Lower leg skin (tissue), 3 donors: ENCODE data around the gene SLC8A1.

Source experiments
- CTCF ChIP-seq, 3 donors: fragments of 450-650 bp; IDR thresholded peaks; one replicate each; pipeline ENCODE4 v1.5.1; 2016; ENCODE audit warnings: antibody characterized with exemption in 3 of 3, mild to moderate bottlenecking in 3 of 3, moderate library complexity in 2 of 3
- POLR2A ChIP-seq, 2 donors: fragments of 450-650 bp; IDR thresholded peaks; one replicate each; pipeline ENCODE4 v1.6.1; 2016 to 2017; ENCODE audit warnings: antibody characterized with exemption in 2 of 2, mild to moderate bottlenecking in 1 of 2, moderate library complexity in 1 of 2

GRCh38 chr2:40373111-40373510 is 78.8 kb downstream of the SLC8A1 start:
- TF ChIP-seq CTCF (IDR thresholded peaks at IDR 0.05) (no peak), POLR2A (IDR thresholded peaks at IDR 0.05) (no peak)
